Psoas muscle (tissue), 8 donors: ENCODE data around the gene SEMA3C. TPM values are rescaled to one million over a fixed set of nuclear protein-coding genes. Genes with fewer than 3 reads are reported as not detected.

Source experiments
- ATAC-seq, 4 donors: fragments of 200-7000 bp; cut with Tn5 transposase; one replicate each; pipeline ENCODE4 v1.9.1; 2020; ENCODE audit warnings: moderate library complexity in 3 of 4, mild to moderate bottlenecking in 2 of 4
- DNase-seq, 2 donors: peaks; one replicate each; pipeline ENCODE4 v3.0.0-alpha.2; 2020
- H3K27ac ChIP-seq: fragments of 200-600 bp; one replicate; pipeline ENCODE4 v1.8.0; 2022
- H3K27me3 ChIP-seq, 3 donors: fragments of 200-600 bp in 1 of 3; one replicate each; pipeline versions ENCODE4 v1.6.1 to v1.8.0; 2013 to 2022; ENCODE audit warnings: low read length in 2 of 3, mild to moderate bottlenecking in 2 of 3, moderate library complexity in 1 of 3; ENCODE audit not compliant: insufficient read depth in 3 of 3
- H3K36me3 ChIP-seq, 2 donors: fragments of 200-600 bp in 1 of 2; one replicate each; pipeline versions ENCODE4 v1.6.1 to v1.8.0; 2013 to 2022; ENCODE audit warnings: low read depth in 1 of 2, mild to moderate bottlenecking in 1 of 2, moderate library complexity in 1 of 2; ENCODE audit not compliant: insufficient read depth in 1 of 2
- H3K4me1 ChIP-seq: fragments of 200-600 bp; one replicate; pipeline ENCODE4 v1.8.0; 2022
- H3K4me3 ChIP-seq: fragments of 200-600 bp; one replicate; pipeline ENCODE4 v1.8.0; 2022; ENCODE audit warnings: mild to moderate bottlenecking
- H3K9me3 ChIP-seq: fragments of 200-600 bp; one replicate; pipeline ENCODE4 v1.8.0; 2022
- CTCF ChIP-seq: fragments of 200-600 bp; IDR thresholded peaks from one replicate; pipeline ENCODE4 v1.8.0; 2022; ENCODE audit warnings: antibody characterized with exemption
- WGBS, 3 donors: extraction: QIAGEN DNeasy Blood & Tissue Kit; methylation state at CpG; one replicate each; pipeline versions ENCODE4 v1.1.6 to v1.1.7; 2013; 5-methylcytosine and 5-hydroxymethylcytosine counted together
- intact Hi-C, 2 donors: fragments of 100-400 bp; cut with DNase I; formaldehyde crosslinking; loops; one replicate each; pipeline versions ENCODE4 v1.11.0 to v1.14.2; 2022
- polyA plus RNA-seq, 3 donors: library from polyadenylated mRNA; stranded (reverse); fragments of 200-250 nt; gene quantifications; one replicate each; pipeline ENCODE4 v1.2.3, GENCODE V29; 2013
- total RNA-seq, 4 donors: library from RNA; stranded (reverse); fragmentation: NEBNext Ultra II Directional in 2 of 4; extraction: Animal tissue kit (Norgen Biotek cat#: 25700) in 2 of 4; gene quantifications; one replicate each; pipeline versions ENCODE4 v1.2.1 to v1.2.4, GENCODE V29; 2021 to 2023
- donor health status: healthy with polysubstance abuse.
- donor health status: DM: no; HTN: no; CAD: no; lungs with moderate emphysema.
- donor health status: Bipolar disorder and iron deficiency.
- donor health status: healthy.
- donor health status: DM: yes; HTN: yes; CAD: no.
- donor health status: DM: no; HTN: no; CAD: no.
- donor health status: DM: no; HTN: no; CAD: no.
- donor health status: DM: yes; HTN: yes; CAD: no.

The SEMA3C gene
- total and polyA plus RNA-seq, 7 donors: 6.6 to 63.1 (median 18.3) TPM

GRCh38 chr7:80722616-80723195 is 196.1 kb downstream of the SEMA3C start:
- peak overlapping the region; percentile 31 for H3K27ac ChIP-seq
- H3K27me3 ChIP-seq: no peaks in the 10 kb centered on the region
- H3K4me3 ChIP-seq: no peak overlapping the region
- TF ChIP-seq CTCF: no peak
- no peaks in the 10 kb centered on the region for H3K36me3 ChIP-seq
- no peaks in the 10 kb centered on the region for H3K9me3 ChIP-seq
- ATAC-seq (peak; percentile 64 to 91 (median 88)), DNase-seq (peak; percentile 76 to 79)
- H3K4me1 ChIP-seq: no peaks in the 10 kb centered on the region
- intact Hi-C loops: no loop called here
- WGBS, 3 donors: 43 to 68% (median 50%) methylated on average over 3 of the region's 3 CpGs

GRCh38 chr7:80721883-80722615 is 196.8 kb downstream of the SEMA3C start:
- no peak for DNase-seq
- TF ChIP-seq CTCF: no peak
- no peak overlapping the region for H3K4me3 ChIP-seq
- ATAC-seq: peak; percentile 59 to 88 (median 71)
- H3K4me1 ChIP-seq: no peaks in the 10 kb centered on the region
- no peaks in the 10 kb centered on the region for H3K9me3 ChIP-seq
- H3K27ac ChIP-seq: peak overlapping the region; percentile 31
- no peaks in the 10 kb centered on the region for H3K36me3 ChIP-seq
- intact Hi-C loops: no loop called here
- 43 to 61% (median 58%) methylated on average over 3 of the region's 3 CpGs for WGBS, 3 donors
- no peaks in the 10 kb centered on the region for H3K27me3 ChIP-seq

- no peak for TF ChIP-seq CTCF
- intact Hi-C loops: no loop called here
- H3K4me3 ChIP-seq: no peak overlapping the region
- no peaks in the 10 kb centered on the region for H3K36me3 ChIP-seq
- WGBS, 3 donors: 87 to 96% (median 94%) methylated on average over 3 of the region's 3 CpGs
- DNase-seq (no peak), ATAC-seq (no peak)
- H3K9me3 ChIP-seq: no peaks in the 10 kb centered on the region
- H3K27ac ChIP-seq: no peak overlapping the region
- no peaks in the 10 kb centered on the region for H3K27me3 ChIP-seq
- H3K4me1 ChIP-seq: no peaks in the 10 kb centered on the region
Observed at GRCh38 chr7:80720146-80720545, 198.7 kb downstream of the SEMA3C start.

GRCh38 chr7:80719261-80719660 is 199.6 kb downstream of the SEMA3C start:
- Histone ChIP-seq H3K36me3 (no peaks in the 10 kb centered on the region), H3K9me3 (no peaks in the 10 kb centered on the region), H3K4me1 (no peaks in the 10 kb centered on the region), H3K4me3 (no peak overlapping the region), H3K27me3 (no peaks in the 10 kb centered on the region), H3K27ac (no peak overlapping the region)
- WGBS, 3 donors: 71 to 78% (median 71%) methylated on average over 3 of the region's 3 CpGs
- ATAC-seq (no peak), DNase-seq (no peak)
- intact Hi-C loops: no loop called here
- no peak for TF ChIP-seq CTCF
